G401 (cell line): ENCODE results near the gene TEKT2. TPM values are rescaled to one million over a fixed set of nuclear protein-coding genes. Genes with fewer than 3 reads are reported as not detected.

Source experiments
- DNase-seq: peaks from one replicate; pipeline ENCODE4 v3.0.0-alpha.2; 2015; ENCODE audit warnings: low spot score
- in situ Hi-C: cut with HindIII; loops from 2 replicates; pipeline ENCODE4 v1.10.0; 2016; ENCODE audit warnings: low sequenced_read_pairs, mixed read lengths
- total RNA-seq: library from RNA; depleted of rRNA; stranded (reverse); fragments of >200 nt; shearing (Covaris generic); gene quantifications from 2 replicates; pipeline ENCODE4 v1.2.3, GENCODE V29; 2014; rRNA removed

The TEKT2 gene
- total RNA-seq, result 0.12 TPM in 1 of 2 replicates, not detected in the other

- peak; percentile 23 for DNase-seq
Measured at GRCh38 chr1:36083635-36084496, at the start of gene TEKT2. TEKT2 (plus strand) TSS chr1:36084094; CDS start chr1:36084922, 828 bp downstream.

GRCh38 chr1:36034692-36035091 is 49.2 kb upstream of the TEKT2 start:
- in situ Hi-C loops, result no loop called here
- no peak for DNase-seq

More at GRCh38 chr1:36083635-36084496, at the start of gene TEKT2:
- in situ Hi-C loops, result no loop called here

DNA sequence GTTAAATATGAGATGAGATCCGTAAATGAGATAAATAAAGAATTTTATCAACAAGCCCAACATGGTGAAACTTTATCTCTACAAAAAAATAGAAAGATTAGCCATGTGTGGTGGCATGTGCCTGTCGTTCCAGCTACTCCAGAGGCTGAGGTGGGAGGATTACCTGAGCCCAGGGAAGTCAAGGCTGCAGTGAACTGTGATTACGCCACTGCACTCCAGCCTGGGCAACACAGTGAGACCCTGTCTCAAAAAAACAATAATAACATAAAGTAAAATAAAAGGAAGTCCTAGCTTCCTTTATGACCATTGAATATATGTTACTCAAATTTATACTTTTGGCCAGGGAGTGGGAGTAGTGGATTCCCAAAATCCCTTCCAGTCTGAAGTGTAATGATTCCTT is 48.7 kb upstream of the TEKT2 start:
- in situ Hi-C loops, result no loop called here
- no peak for DNase-seq

GRCh38 chr1:36040238-36040637 is 43.7 kb upstream of the TEKT2 start:
- in situ Hi-C loops, result no loop called here
- no peak for DNase-seq

- in situ Hi-C loops, result no loop called here
- no peak for DNase-seq
Measured at GRCh38 chr1:36051821-36052220, 32.1 kb upstream of the TEKT2 start.

DNA sequence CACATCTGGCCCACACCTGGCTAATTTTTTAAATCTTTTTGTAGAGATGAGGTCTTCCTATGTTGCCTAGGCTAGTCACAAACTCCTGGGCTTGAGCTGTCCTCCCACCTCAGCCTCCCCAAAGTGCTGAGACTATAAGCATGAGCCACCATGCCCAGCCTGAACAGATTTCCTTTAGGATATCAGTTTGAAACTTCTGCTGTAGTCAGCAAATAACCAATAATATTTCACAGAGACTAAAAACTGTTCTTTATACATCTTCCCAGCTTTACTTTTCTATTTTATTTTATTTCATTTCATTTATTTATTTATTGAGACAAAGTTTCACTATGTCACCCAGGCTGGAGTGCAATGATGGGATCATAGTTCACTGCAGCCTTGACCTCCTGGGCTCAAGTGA is 29.9 kb upstream of the TEKT2 start:
- in situ Hi-C loops, result no loop called here

GRCh38 chr1:36055706-36056105 is 28.2 kb upstream of the TEKT2 start:
- no peak for DNase-seq
- in situ Hi-C loops, result no loop called here

More for the DNA sequence above, 29.9 kb upstream of the TEKT2 start:
- no peak for DNase-seq

- in situ Hi-C loops, result no loop called here
- DNase-seq, result no peak
Measured at GRCh38 chr1:36062315-36062714, 21.6 kb upstream of the TEKT2 start.

- in situ Hi-C loops, result no loop called here
- DNase-seq, result no peak
Measured at GRCh38 chr1:36067871-36068270, 16.0 kb upstream of the TEKT2 start.

- in situ Hi-C loops, result no loop called here
- DNase-seq, result no peak
Measured at GRCh38 chr1:36068866-36069265, 15.0 kb upstream of the TEKT2 start.

DNA sequence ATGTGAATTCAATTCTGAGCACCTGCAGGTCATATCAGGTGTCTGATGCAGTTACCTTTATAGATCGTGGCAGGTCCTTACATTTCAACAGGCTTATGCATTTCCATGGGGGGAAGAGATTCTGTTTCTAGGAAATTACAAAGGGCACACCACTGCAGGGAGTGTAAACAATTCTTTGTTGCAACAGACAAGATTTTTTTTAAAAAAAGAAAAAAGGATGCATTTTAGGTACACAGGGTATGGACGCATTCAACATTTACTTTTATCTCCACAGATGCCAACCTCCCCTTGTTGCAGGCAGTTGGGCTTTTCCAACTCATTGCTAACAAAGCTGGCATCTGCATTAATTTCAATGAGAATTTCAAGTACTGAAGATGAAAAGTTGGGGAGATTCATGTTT is 13.5 kb upstream of the TEKT2 start:
- in situ Hi-C loops, result no loop called here
- no peak for DNase-seq

DNA sequence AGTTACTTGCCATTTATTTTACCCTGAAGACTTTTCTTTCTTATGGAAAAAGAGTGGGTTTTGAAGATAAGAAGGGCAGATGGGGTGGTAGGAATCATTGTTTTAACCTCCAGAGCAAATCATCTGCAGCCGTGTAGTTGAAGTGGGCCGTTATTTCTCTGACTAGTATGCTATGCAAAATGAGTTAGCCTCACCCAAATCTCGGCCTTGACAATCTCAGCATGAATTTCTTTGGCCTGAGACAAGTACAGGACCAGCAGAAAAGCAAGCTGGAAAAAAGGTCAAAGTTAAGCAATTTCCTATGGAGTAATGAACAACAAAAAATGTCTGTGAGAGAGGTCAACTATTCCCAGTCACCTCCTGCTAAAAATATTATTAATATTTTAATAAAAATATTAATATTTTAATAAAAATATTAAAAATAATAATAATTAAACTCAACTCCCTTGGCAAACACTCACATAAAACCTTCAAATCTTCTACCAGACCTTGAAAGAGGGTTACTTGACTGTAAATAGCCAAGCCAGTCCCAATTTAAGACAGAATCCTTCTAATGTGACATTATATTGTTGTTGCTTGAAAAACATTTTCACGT is 6.8 kb upstream of the TEKT2 start:
- no peak for DNase-seq
- in situ Hi-C loops, result no loop called here

DNA sequence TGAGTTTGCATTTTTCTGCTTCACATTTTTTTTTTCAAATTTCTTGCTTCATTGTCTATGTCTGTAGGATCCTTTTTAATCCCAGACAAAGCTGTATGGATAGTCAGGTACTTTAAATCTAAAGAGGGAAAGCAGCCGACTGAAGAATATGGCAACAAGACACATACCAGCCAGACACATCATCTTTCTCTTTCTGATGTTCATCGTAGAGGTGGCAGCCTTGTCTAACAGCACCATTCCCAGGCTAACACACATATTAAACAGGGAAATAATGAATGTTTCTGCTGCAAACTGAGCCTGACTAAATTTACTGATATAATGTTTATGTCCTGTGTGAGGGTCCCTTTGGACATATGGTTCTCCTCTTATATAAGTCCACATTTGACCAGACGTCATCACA is 3.7 kb upstream of the TEKT2 start:
- no peak for DNase-seq
- in situ Hi-C loops, result no loop called here

DNA sequence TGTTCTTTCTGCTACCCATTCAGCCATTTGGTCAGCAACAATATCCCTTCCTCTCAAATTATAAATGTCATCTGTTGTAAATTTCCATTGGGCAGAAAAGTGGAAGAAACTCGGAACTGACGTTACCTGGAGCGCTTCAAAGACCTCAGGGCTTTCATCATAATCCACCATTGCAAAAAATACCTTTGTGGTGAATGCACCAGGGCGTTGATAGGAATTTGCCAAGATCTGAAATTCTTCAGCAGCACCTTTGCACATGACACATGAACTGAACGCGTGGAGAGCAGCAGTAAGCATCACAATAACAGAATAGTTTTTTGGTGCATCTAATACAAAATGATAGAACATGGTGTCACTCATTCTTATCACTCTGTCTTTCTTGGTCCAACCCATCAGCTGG is 3.1 kb upstream of the TEKT2 start:
- in situ Hi-C loops, result no loop called here
- DNase-seq, result no peak

- in situ Hi-C loops, result no loop called here
- no peak for DNase-seq
Measured at GRCh38 chr1:36081926-36082485, 1.9 kb upstream of the TEKT2 start.

- no peak for DNase-seq
- in situ Hi-C loops, result no loop called here
Measured at GRCh38 chr1:36083219-36083618, 675 bp upstream of the TEKT2 start.

GRCh38 chr1:36084497-36085115 is 712 bp downstream of the TEKT2 start:
- in situ Hi-C loops, result no loop called here
- no peak for DNase-seq

DNA sequence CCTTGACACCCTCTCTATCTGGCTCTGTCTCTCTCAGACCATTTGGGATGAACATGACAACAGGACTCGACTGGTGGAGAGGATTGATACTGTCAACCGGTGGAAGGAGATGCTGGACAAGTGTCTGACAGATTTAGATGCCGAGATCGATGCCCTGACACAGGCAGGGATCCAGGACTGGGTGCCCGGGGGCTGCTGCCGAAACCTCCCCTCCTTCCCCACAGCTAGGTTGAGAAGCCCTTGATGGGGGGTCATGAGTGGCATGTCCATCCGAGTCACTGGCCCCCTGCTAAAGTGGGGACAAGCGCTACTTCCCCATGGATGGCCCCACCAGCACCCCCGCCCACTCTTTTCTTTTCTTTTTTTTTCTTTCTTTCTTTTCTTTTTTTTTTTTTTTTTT is 1.2 kb downstream of the TEKT2 start:
- DNase-seq, result no peak
- in situ Hi-C loops, result no loop called here

- DNase-seq, result no peak
- in situ Hi-C loops, result no loop called here
Measured at GRCh38 chr1:36085686-36086526, 2.0 kb downstream of the TEKT2 start.
